ENCODE data around the gene GH1. TPM values are rescaled to one million over a fixed set of nuclear protein-coding genes. Genes with fewer than 3 reads are reported as not detected.
"Not testable (repeated sequence)": the region's sequence is repeated elsewhere in the genome, so short reads cannot be mapped to it uniquely, and the experiment has no call there.

Gene GH1
- total RNA-seq, 3 donors from 2014 or later (not counting 1 experiment from before 2014, with no cell fraction given), result not detected

- WGBS (ENCODE audit: insufficient coverage), result 48% methylated on average over 8 of the region's 8 CpGs
- TF ChIP-seq CTCF (IDR thresholded peaks at IDR 0.05), result peak; percentile 95
- intact Hi-C loops (cut with micrococcal nuclease), result loop anchor here (1.0 to 5.0 kb wide), 6 partner anchors 27 to 363 kb away; no protein-coding TSS in a partner anchor
- DNase-seq, result peak; percentile 64 to 91
- ATAC-seq, result peak; percentile 91 to 100 (median 100)
- H3K9me3 Mint-ChIP-seq, result no peaks in the 10 kb centered on the region
- Histone ChIP-seq H3K36me3 (ENCODE audit: control insufficient read depth, insufficient read depth, low read length) (no peaks in the 10 kb centered on the region), H3K27ac (ENCODE audit: low read length) (no peak overlapping the region), H3K27me3 (ENCODE audit: control insufficient read depth, insufficient read depth, low read length) (no peaks in the 10 kb centered on the region), H3K4me3 (ENCODE audit: low read length) (no peak overlapping the region), H3K9me3 (ENCODE audit: control insufficient read depth, insufficient read depth, low read length) (no peaks in the 10 kb centered on the region), H3K4me1 (ENCODE audit: control insufficient read depth, insufficient read depth, low read length) (peaks cover 19% of the 10 kb centered on the region)
- peak overlapping the region in 1 of 2 donors; percentile 68 for H3K27ac Mint-ChIP-seq
- H3K27me3 Mint-ChIP-seq (ENCODE audit: low read depth in 2 of 2), result peaks cover 4 to 7% of the 10 kb centered on the region in 2 donors
- H3K4me1 Mint-ChIP-seq, result peaks cover 8 to 11% of the 10 kb centered on the region in 2 donors
- no peak overlapping the region for H3K4me3 Mint-ChIP-seq
- no peaks in the 10 kb centered on the region for H3K36me3 Mint-ChIP-seq
Observed at GRCh38 chr17:63919311-63919723, 678 bp upstream of the GH1 start.

DNA sequence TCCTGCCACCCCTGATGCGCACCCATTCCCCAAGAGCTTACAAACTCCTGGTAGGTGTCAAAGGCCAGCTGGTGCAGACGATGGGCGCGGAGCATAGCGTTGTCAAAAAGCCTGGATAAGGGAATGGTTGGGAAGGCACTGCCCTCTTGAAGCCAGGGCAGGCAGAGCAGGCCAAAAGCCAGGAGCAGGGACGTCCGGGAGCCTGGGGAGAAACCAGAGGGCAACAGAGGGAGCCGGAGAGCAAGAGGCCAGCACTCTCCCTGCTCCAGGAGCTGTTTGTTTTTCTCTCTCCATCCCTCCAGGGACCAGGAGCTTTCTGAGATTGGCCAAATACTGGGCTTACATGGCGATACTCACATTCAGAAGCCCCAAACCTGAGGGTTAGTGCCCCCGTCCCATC is 334 bp downstream of the GH1 start:
- Histone ChIP-seq H3K27ac (ENCODE audit: low read length) (no peak overlapping the region), H3K36me3 (ENCODE audit: control insufficient read depth, insufficient read depth, low read length) (no peaks in the 10 kb centered on the region), H3K9me3 (ENCODE audit: control insufficient read depth, insufficient read depth, low read length) (no peaks in the 10 kb centered on the region), H3K4me3 (ENCODE audit: low read length) (no peak overlapping the region), H3K27me3 (ENCODE audit: control insufficient read depth, insufficient read depth, low read length) (no peaks in the 10 kb centered on the region), H3K4me1 (ENCODE audit: control insufficient read depth, insufficient read depth, low read length) (peaks cover 19% of the 10 kb centered on the region)
- Mint-ChIP-seq H3K4me1 (peaks cover 8 to 11% of the 10 kb centered on the region in 2 donors), H3K9me3 (no peaks in the 10 kb centered on the region), H3K36me3 (no peaks in the 10 kb centered on the region), H3K27me3 (ENCODE audit: low read depth in 2 of 2) (peaks cover 4 to 7% of the 10 kb centered on the region in 2 donors), H3K27ac (no peak overlapping the region), H3K4me3 (no peak overlapping the region)
- intact Hi-C loops (cut with micrococcal nuclease), result loop anchor here (5.0 kb wide), 2 partner anchors 229 to 364 kb away; no protein-coding TSS in a partner anchor
- 95% methylated on average over 10 of the region's 10 CpGs for WGBS (ENCODE audit: insufficient coverage)
- DNase-seq (no peak), ATAC-seq (no peak)
- TF ChIP-seq CTCF (IDR thresholded peaks at IDR 0.05), result no peak

DNA sequence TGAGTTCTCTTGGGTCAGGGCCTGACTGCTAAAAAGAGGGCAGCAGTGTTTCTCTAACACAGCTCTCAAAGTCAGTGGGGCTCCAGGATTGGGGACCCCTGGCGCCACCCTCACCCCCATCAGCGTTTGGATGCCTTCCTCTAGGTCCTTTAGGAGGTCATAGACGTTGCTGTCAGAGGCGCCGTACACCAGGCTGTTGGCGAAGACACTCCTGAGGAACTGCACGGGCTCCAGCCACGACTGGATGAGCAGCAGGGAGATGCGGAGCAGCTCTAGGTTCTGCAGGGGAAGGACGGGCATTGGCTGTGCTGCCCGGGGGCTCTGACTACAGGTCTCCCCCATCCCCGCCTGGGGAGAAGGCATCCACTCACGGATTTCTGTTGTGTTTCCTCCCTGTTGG is 993 bp downstream of the GH1 start:
- intact Hi-C loops (cut with micrococcal nuclease), result loop anchor here (5.0 kb wide), 2 partner anchors 230 to 365 kb away; no protein-coding TSS in a partner anchor
- Histone ChIP-seq H3K4me1 (ENCODE audit: control insufficient read depth, insufficient read depth, low read length) (peaks cover 16% of the 10 kb centered on the region), H3K4me3 (ENCODE audit: low read length) (no peak overlapping the region), H3K36me3 (ENCODE audit: control insufficient read depth, insufficient read depth, low read length) (no peaks in the 10 kb centered on the region), H3K27ac (ENCODE audit: low read length) (no peak overlapping the region), H3K27me3 (ENCODE audit: control insufficient read depth, insufficient read depth, low read length) (no peaks in the 10 kb centered on the region), H3K9me3 (ENCODE audit: control insufficient read depth, insufficient read depth, low read length) (no peaks in the 10 kb centered on the region)
- Mint-ChIP-seq H3K27ac (no peak overlapping the region), H3K4me1 (peaks cover 8 to 11% of the 10 kb centered on the region in 2 donors), H3K4me3 (no peak overlapping the region), H3K9me3 (no peaks in the 10 kb centered on the region), H3K27me3 (ENCODE audit: low read depth in 2 of 2) (peaks cover 4 to 7% of the 10 kb centered on the region in 2 donors), H3K36me3 (no peaks in the 10 kb centered on the region)
- ATAC-seq (no peak), DNase-seq (no peak)
- TF ChIP-seq CTCF (IDR thresholded peaks at IDR 0.05), result no peak
- 90% methylated on average over 13 of the region's 13 CpGs for WGBS (ENCODE audit: insufficient coverage)

DNA sequence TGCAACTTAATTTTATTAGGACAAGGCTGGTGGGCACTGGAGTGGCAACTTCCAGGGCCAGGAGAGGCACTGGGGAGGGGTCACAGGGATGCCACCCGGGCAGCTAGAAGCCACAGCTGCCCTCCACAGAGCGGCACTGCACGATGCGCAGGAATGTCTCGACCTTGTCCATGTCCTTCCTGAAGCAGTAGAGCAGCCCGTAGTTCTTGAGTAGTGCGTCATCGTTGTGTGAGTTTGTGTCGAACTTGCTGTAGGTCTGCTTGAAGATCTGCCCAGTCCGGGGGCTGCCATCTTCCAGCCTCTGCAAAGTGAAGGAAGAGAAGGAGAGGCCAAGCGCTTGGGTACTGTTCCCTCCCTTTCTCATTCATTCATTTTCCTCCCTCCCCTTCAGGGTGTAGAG is 1.4 kb downstream of the GH1 start:
- H3K4me1 Mint-ChIP-seq, result peaks cover 8 to 11% of the 10 kb centered on the region in 2 donors
- intact Hi-C loops (cut with micrococcal nuclease), result loop anchor here (5.0 kb wide), 2 partner anchors 230 to 365 kb away; no protein-coding TSS in a partner anchor
- H3K27me3 Mint-ChIP-seq (ENCODE audit: low read depth in 2 of 2), result not testable (repeated sequence)

More for the DNA sequence above, 1.4 kb downstream of the GH1 start:
- not testable (repeated sequence) for ATAC-seq; H3K27me3 ChIP-seq (ENCODE audit: control insufficient read depth, insufficient read depth, low read length); H3K27ac ChIP-seq (ENCODE audit: low read length); DNase-seq; H3K4me3 ChIP-seq (ENCODE audit: low read length); H3K36me3 Mint-ChIP-seq; H3K9me3 ChIP-seq (ENCODE audit: control insufficient read depth, insufficient read depth, low read length); H3K9me3 Mint-ChIP-seq; H3K4me3 Mint-ChIP-seq; H3K27ac Mint-ChIP-seq; H3K36me3 ChIP-seq (ENCODE audit: control insufficient read depth, insufficient read depth, low read length)
- peaks cover 16% of the 10 kb centered on the region for H3K4me1 ChIP-seq (ENCODE audit: control insufficient read depth, insufficient read depth, low read length)
- 97% methylated on average over 7 of the region's 11 CpGs for WGBS (ENCODE audit: insufficient coverage)
